ENCODE measurements around the gene DOCK6. TPM values are rescaled to one million over a fixed set of nuclear protein-coding genes. Genes with fewer than 3 reads are reported as not detected.

The DOCK6 gene
- total RNA-seq, 1 experiment from 2014 or later: 82.4 TPM

GRCh38 chr19:11201791-11202190 is 60.5 kb downstream of the DOCK6 start:
- no peak for ATAC-seq
- H3K4me3 ChIP-seq (replicated peaks in 1 of 2; ENCODE audit: low read depth in 1 of 2, low read length in 2 of 2): no peak overlapping the region
- H3K4me2 ChIP-seq (ENCODE audit: low read length): no peak overlapping the region
- intact Hi-C loops (cut with micrococcal nuclease): loop anchor here (5.0 kb wide), 1 partner anchor 264 kb away; no protein-coding TSS in a partner anchor
- ChIA-PET RAD21 (ENCODE audit: low non-redundant PET in 1 of 2, low total read pairs in 2 of 2, uncharacterized antibody in 2 of 2, unreplicated experiment in 2 of 2) (no interaction called here), POLR2A (no interaction called here), CTCF (interaction anchor here (1.0 kb wide), 1 partner anchor 64 kb away, joined by 4 read pairs; no protein-coding TSS in a partner anchor)
- no peak overlapping the region for H2AFZ ChIP-seq (ENCODE audit: low read depth, low read length, poor library complexity, severe bottlenecking)
- H3K9me3 ChIP-seq (ENCODE audit: control insufficient read depth in 1 of 2, insufficient read depth in 1 of 2, low read depth in 1 of 2, low read length in 2 of 2): no peaks in the 10 kb centered on the region
- peaks cover 0 to 3% of the 10 kb centered on the region in 2 experiments; a peak in 1 of 4 replicates for H3K36me3 ChIP-seq (ENCODE audit: control insufficient read depth in 1 of 2, insufficient read depth in 2 of 2, low read length in 2 of 2)
- H3K27me3 ChIP-seq (ENCODE audit: insufficient read depth, low read length): no peaks in the 10 kb centered on the region
- H4K20me1 ChIP-seq (ENCODE audit: insufficient read depth): no peaks in the 10 kb centered on the region
- no peak for DNase-seq (ENCODE audit: low read depth, low spot score)
- H3K9me2 ChIP-seq (ENCODE audit: insufficient read depth): no peaks in the 10 kb centered on the region
- no peak overlapping the region for H3K9ac ChIP-seq (ENCODE audit: low read length)
- no peaks in the 10 kb centered on the region for H3K79me2 ChIP-seq (ENCODE audit: insufficient read depth, low read length)
- TF ChIP-seq YY1 (IDR thresholded peaks at IDR 0.05; ENCODE audit: extremely low read depth, insufficient replicate concordance, low read depth, low read length) (no peak), ELF1 (IDR thresholded peaks at IDR 0.05; ENCODE audit: borderline replicate concordance, low read depth) (no peak), CEBPB (IDR thresholded peaks at IDR 0.05; ENCODE audit: low read depth) (no peak), SP1 (IDR thresholded peaks at IDR 0.05; ENCODE audit: low read depth) (no peak), JUND (IDR thresholded peaks at IDR 0.05) (no peak), CBX3 (IDR thresholded peaks at IDR 0.05; ENCODE audit: low read depth) (no peak), EGR1 (IDR thresholded peaks at IDR 0.05; ENCODE audit: low read depth) (no peak), ZFX (IDR thresholded peaks at IDR 0.05) (no peak), EZH2phosphoT487 (IDR thresholded peaks at IDR 0.05; ENCODE audit: borderline replicate concordance) (no peak), TCF7L2 (IDR thresholded peaks at IDR 0.05; ENCODE audit: borderline replicate concordance, extremely low read depth, insufficient read depth, insufficient read length) (no peak), POLR2AphosphoS5 (IDR thresholded peaks at IDR 0.05; ENCODE audit: low read depth, low read length) (no peak), FOSL1 (IDR thresholded peaks at IDR 0.05; ENCODE audit: low read depth) (no peak)
- TF ChIP-seq, protein P1, sequence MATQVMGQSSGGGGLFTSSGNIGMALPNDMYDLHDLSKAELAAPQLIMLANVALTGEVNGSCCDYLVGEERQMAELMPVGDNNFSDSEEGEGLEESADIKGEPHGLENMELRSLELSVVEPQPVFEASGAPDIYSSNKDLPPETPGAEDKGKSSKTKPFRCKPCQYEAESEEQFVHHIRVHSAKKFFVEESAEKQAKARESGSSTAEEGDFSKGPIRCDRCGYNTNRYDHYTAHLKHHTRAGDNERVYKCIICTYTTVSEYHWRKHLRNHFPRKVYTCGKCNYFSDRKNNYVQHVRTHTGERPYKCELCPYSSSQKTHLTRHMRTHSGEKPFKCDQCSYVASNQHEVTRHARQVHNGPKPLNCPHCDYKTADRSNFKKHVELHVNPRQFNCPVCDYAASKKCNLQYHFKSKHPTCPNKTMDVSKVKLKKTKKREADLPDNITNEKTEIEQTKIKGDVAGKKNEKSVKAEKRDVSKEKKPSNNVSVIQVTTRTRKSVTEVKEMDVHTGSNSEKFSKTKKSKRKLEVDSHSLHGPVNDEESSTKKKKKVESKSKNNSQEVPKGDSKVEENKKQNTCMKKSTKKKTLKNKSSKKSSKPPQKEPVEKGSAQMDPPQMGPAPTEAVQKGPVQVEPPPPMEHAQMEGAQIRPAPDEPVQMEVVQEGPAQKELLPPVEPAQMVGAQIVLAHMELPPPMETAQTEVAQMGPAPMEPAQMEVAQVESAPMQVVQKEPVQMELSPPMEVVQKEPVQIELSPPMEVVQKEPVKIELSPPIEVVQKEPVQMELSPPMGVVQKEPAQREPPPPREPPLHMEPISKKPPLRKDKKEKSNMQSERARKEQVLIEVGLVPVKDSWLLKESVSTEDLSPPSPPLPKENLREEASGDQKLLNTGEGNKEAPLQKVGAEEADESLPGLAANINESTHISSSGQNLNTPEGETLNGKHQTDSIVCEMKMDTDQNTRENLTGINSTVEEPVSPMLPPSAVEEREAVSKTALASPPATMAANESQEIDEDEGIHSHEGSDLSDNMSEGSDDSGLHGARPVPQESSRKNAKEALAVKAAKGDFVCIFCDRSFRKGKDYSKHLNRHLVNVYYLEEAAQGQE (IDR thresholded peaks at IDR 0.05; ENCODE audit: low read depth): no peak
- TF ChIP-seq, protein P2, sequence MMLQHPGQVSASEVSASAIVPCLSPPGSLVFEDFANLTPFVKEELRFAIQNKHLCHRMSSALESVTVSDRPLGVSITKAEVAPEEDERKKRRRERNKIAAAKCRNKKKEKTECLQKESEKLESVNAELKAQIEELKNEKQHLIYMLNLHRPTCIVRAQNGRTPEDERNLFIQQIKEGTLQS (IDR thresholded peaks at IDR 0.05): no peak
- no TSS peak for BruUV-seq (replicated peaks)
- H3K27ac ChIP-seq (ENCODE audit: low read depth, low read length): no peak overlapping the region
- H3K4me1 ChIP-seq (ENCODE audit: control insufficient read depth in 1 of 2, insufficient read depth in 2 of 2, low read length in 2 of 2): peaks cover 19 to 31% of the 10 kb centered on the region in 2 experiments
